ENCODE results near the gene ZIC2. TPM values are rescaled to one million over a fixed set of nuclear protein-coding genes. Genes with fewer than 3 reads are reported as not detected.

ZIC2 gene
- total and polyA plus RNA-seq, 10 donors, result not detected

GRCh38 chr13:99974939-99975561, 6.5 kb upstream of the ZIC2 start:
- intact Hi-C loops (cut with DNase I; ENCODE audit: low total_unique reads), result no loop called here
- H3K9me3 ChIP-seq, result peaks cover 0 to 67% (median 0%) of the 10 kb centered on the region in 8 donors
- H3K4me1 ChIP-seq, result peaks cover 18 to 40% (median 36%) of the 10 kb centered on the region in 6 donors
- TF ChIP-seq, protein P1, sequence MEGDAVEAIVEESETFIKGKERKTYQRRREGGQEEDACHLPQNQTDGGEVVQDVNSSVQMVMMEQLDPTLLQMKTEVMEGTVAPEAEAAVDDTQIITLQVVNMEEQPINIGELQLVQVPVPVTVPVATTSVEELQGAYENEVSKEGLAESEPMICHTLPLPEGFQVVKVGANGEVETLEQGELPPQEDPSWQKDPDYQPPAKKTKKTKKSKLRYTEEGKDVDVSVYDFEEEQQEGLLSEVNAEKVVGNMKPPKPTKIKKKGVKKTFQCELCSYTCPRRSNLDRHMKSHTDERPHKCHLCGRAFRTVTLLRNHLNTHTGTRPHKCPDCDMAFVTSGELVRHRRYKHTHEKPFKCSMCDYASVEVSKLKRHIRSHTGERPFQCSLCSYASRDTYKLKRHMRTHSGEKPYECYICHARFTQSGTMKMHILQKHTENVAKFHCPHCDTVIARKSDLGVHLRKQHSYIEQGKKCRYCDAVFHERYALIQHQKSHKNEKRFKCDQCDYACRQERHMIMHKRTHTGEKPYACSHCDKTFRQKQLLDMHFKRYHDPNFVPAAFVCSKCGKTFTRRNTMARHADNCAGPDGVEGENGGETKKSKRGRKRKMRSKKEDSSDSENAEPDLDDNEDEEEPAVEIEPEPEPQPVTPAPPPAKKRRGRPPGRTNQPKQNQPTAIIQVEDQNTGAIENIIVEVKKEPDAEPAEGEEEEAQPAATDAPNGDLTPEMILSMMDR (IDR thresholded peaks at IDR 0.05 in 8 of 11, conservative IDR thresholded peaks at IDR 0.05 in 3 of 11), result no peak
- TF ChIP-seq POLR2A (IDR thresholded peaks at IDR 0.05) (no peak), POLR2AphosphoS5 (IDR thresholded peaks at IDR 0.05) (no peak)
- DNase-seq, result no peak
- 9 to 14% (median 11%) methylated on average over 21 to 34 of the region's 34 CpGs for WGBS, 5 donors
- H3K27me3 ChIP-seq (replicated peaks in 1 of 7), result peaks cover 53 to 100% (median 97%) of the 10 kb centered on the region in 7 donors
- no peak overlapping the region for H3K27ac ChIP-seq
- H3K36me3 ChIP-seq, result no peaks in the 10 kb centered on the region
- no peak overlapping the region for H3K4me3 ChIP-seq

- Histone ChIP-seq H3K27me3 (replicated peaks in 1 of 7) (peaks cover 55 to 100% (median 100%) of the 10 kb centered on the region in 7 donors), H3K36me3 (no peaks in the 10 kb centered on the region), H3K9me3 (peaks cover 0 to 67% (median 0%) of the 10 kb centered on the region in 8 donors), H3K4me3 (no peak overlapping the region), H3K27ac (no peak overlapping the region), H3K4me1 (peaks cover 20 to 45% (median 40%) of the 10 kb centered on the region in 6 donors)
- TF ChIP-seq, protein P1 (IDR thresholded peaks at IDR 0.05 in 8 of 11, conservative IDR thresholded peaks at IDR 0.05 in 3 of 11), result no peak
- TF ChIP-seq POLR2A (IDR thresholded peaks at IDR 0.05) (no peak), POLR2AphosphoS5 (IDR thresholded peaks at IDR 0.05) (no peak)
- intact Hi-C loops (cut with DNase I; ENCODE audit: low total_unique reads), result no loop called here
- DNase-seq, result no peak
- WGBS, 5 donors, result 19 to 29% (median 23%) methylated on average over 12 to 19 of the region's 19 CpGs
Measured at GRCh38 chr13:99975626-99976025, 6.0 kb upstream of the ZIC2 start.

- TF ChIP-seq POLR2A (IDR thresholded peaks at IDR 0.05) (no peak), POLR2AphosphoS5 (IDR thresholded peaks at IDR 0.05) (no peak)
- TF ChIP-seq, protein P1 (IDR thresholded peaks at IDR 0.05 in 8 of 11, conservative IDR thresholded peaks at IDR 0.05 in 3 of 11), result no peak
- peaks cover 51 to 100% (median 100%) of the 10 kb centered on the region in 7 donors for H3K27me3 ChIP-seq (replicated peaks in 1 of 7)
- H3K36me3 ChIP-seq, result no peaks in the 10 kb centered on the region
- no peak for DNase-seq
- 58 to 75% (median 71%) methylated on average over 5 of the region's 5 CpGs for WGBS, 5 donors
- intact Hi-C loops (cut with DNase I; ENCODE audit: low total_unique reads), result no loop called here
- no peak overlapping the region for H3K27ac ChIP-seq
- no peak overlapping the region for H3K4me3 ChIP-seq
- peaks cover 0 to 66% (median 0%) of the 10 kb centered on the region in 8 donors for H3K9me3 ChIP-seq
- H3K4me1 ChIP-seq, result peaks cover 16 to 45% (median 41%) of the 10 kb centered on the region in 6 donors
Measured at GRCh38 chr13:99976575-99976974, 5.0 kb upstream of the ZIC2 start.

- intact Hi-C loops (cut with DNase I; ENCODE audit: low total_unique reads), result no loop called here
- Histone ChIP-seq H3K27ac (no peak overlapping the region), H3K4me3 (no peak overlapping the region), H3K27me3 (replicated peaks in 1 of 7) (peaks cover 43 to 100% (median 100%) of the 10 kb centered on the region in 7 donors), H3K4me1 (peaks cover 17 to 48% (median 46%) of the 10 kb centered on the region in 6 donors), H3K9me3 (peaks cover 0 to 60% (median 0%) of the 10 kb centered on the region in 8 donors), H3K36me3 (no peaks in the 10 kb centered on the region)
- TF ChIP-seq, protein P1 (IDR thresholded peaks at IDR 0.05 in 8 of 11, conservative IDR thresholded peaks at IDR 0.05 in 3 of 11), result no peak
- TF ChIP-seq POLR2AphosphoS5 (IDR thresholded peaks at IDR 0.05) (no peak), POLR2A (IDR thresholded peaks at IDR 0.05) (no peak)
- no peak for DNase-seq
- WGBS, 5 donors, result 30 to 36% (median 31%) methylated on average over 7 of the region's 7 CpGs
Measured at GRCh38 chr13:99977334-99977911, 4.2 kb upstream of the ZIC2 start.
